OCI-LY1 (cell line): ENCODE measurements around the gene BMERB1.

Experiments
- H2AFZ ChIP-seq: fragments of 200-600 bp; sonication (generic), shearing (Covaris generic); 2 replicates; pipeline ENCODE4 v1.6.0; 2014; ENCODE audit warnings: antibody characterized with exemption, mild to moderate bottlenecking, low read length
- H3F3A ChIP-seq: fragments of 200-600 bp; sonication (generic), shearing (Covaris generic); 2 replicates; pipeline ENCODE4 v1.6.0; 2014; ENCODE audit warnings: mild to moderate bottlenecking, antibody characterized with exemption, low read length, moderate library complexity; ENCODE audit not compliant: insufficient read depth
- H3K27ac ChIP-seq: fragments of 200-600 bp; sonication (generic); 2 replicates; pipeline ENCODE4 v1.5.1; 2014; ENCODE audit warnings: low read length, mixed run types, mild to moderate bottlenecking, low read depth; ENCODE audit not compliant: poor library complexity, severe bottlenecking
- H3K27me3 ChIP-seq: fragments of 200-600 bp; sonication (generic); 2 replicates; pipeline ENCODE4 v1.6.0; 2014; ENCODE audit warnings: antibody characterized with exemption, mild to moderate bottlenecking, low read length, moderate library complexity; ENCODE audit not compliant: insufficient read depth
- H3K36me3 ChIP-seq: fragments of 200-600 bp; sonication (generic); 2 replicates; pipeline ENCODE4 v1.6.1; 2014; ENCODE audit warnings: mild to moderate bottlenecking, antibody characterized with exemption, low read length, moderate library complexity, mixed read lengths; ENCODE audit not compliant: insufficient read depth
- H3K4me1 ChIP-seq: fragments of 200-600 bp; sonication (generic); 2 replicates; pipeline ENCODE4 v1.5.1; 2014; ENCODE audit warnings: mild to moderate bottlenecking, low read length, moderate library complexity; ENCODE audit not compliant: insufficient read depth, severe bottlenecking
- H3K4me2 ChIP-seq: fragments of 200-600 bp; sonication (generic), shearing (Covaris generic); 2 replicates; pipeline ENCODE4 v1.6.1; 2014; ENCODE audit warnings: low read length
- H3K4me3 ChIP-seq: fragments of 200-600 bp; sonication (generic); 2 replicates; pipeline ENCODE4 v1.5.1; 2014; ENCODE audit warnings: low read length, low read depth, mild to moderate bottlenecking, mixed read lengths; ENCODE audit not compliant: poor library complexity, severe bottlenecking
- H3K79me2 ChIP-seq: fragments of 200-600 bp; shearing (Covaris generic); 2 replicates; pipeline ENCODE4 v1.6.1; 2016; ENCODE audit warnings: mixed run types, low read length, mixed read lengths; ENCODE audit not compliant: insufficient read depth
- H3K9ac ChIP-seq: fragments of 200-600 bp; sonication (generic), shearing (Covaris generic); 2 replicates; pipeline ENCODE4 v1.6.1; 2014; ENCODE audit warnings: mild to moderate bottlenecking, low read length, mixed read lengths
- H3K9me2 ChIP-seq: fragments of 200-600 bp; sonication (generic), shearing (Covaris generic); 2 replicates; pipeline ENCODE4 v1.6.1; 2014; ENCODE audit warnings: low read depth, mild to moderate bottlenecking, low read length, mixed read lengths
- H3K9me3 ChIP-seq: fragments of 200-600 bp; shearing (Covaris generic); 2 replicates; pipeline ENCODE4 v1.6.1; 2014; ENCODE audit warnings: low read length, mixed read lengths
- H4K20me1 ChIP-seq: fragments of 200-600 bp; sonication (generic), shearing (Covaris generic); 2 replicates; pipeline ENCODE4 v1.6.0; 2016; ENCODE audit warnings: mild to moderate bottlenecking, low read length; ENCODE audit not compliant: insufficient read depth
- CTCF ChIP-seq: fragments of 200-600 bp; sonication (generic), shearing (Covaris generic); IDR thresholded peaks from 2 replicates; pipeline ENCODE4 v1.5.1; 2017; ENCODE audit warnings: mild to moderate bottlenecking, antibody characterized with exemption, low read length, moderate library complexity, mixed read lengths
- EZH2 ChIP-seq: fragments of 200-600 bp; sonication (generic), shearing (Covaris generic); IDR thresholded peaks from 2 replicates; pipeline ENCODE4 v1.8.0; 2017; ENCODE audit warnings: borderline replicate concordance, mixed run types, mild to moderate bottlenecking, antibody characterized with exemption, low read length, moderate library complexity, mixed read lengths

The BMERB1 gene

GRCh38 chr16:15515992-15516391 lies 81.6 kb downstream of the BMERB1 start:
- Histone ChIP-seq H3K9me2 (no peaks in the 10 kb centered on the region), H4K20me1 (no peaks in the 10 kb centered on the region), H2AFZ (no peak overlapping the region), H3K79me2 (no peaks in the 10 kb centered on the region), H3K27ac (no peak overlapping the region), H3K27me3 (peaks cover 6% of the 10 kb centered on the region; the same call in 1 of the 2 replicates), H3K36me3 (no peaks in the 10 kb centered on the region), H3K4me1 (no peaks in the 10 kb centered on the region), H3F3A (no peaks in the 10 kb centered on the region), H3K9ac (no peak overlapping the region), H3K4me2 (no peak overlapping the region), H3K4me3 (no peak overlapping the region), H3K9me3 (no peaks in the 10 kb centered on the region)
- TF ChIP-seq EZH2 (no peak), CTCF (no peak)

GRCh38 chr16:15516609-15517008 lies 82.2 kb downstream of the BMERB1 start:
- no peaks in the 10 kb centered on the region for H3K9me2 ChIP-seq
- H3K27me3 ChIP-seq, result peaks cover 6% of the 10 kb centered on the region; the same call in 1 of the 2 replicates
- no peaks in the 10 kb centered on the region for H3K4me1 ChIP-seq
- H4K20me1 ChIP-seq, result no peaks in the 10 kb centered on the region
- H3K9ac ChIP-seq, result no peak overlapping the region
- no peak overlapping the region for H3K27ac ChIP-seq
- H3K9me3 ChIP-seq, result no peaks in the 10 kb centered on the region
- no peaks in the 10 kb centered on the region for H3F3A ChIP-seq
- H3K79me2 ChIP-seq, result no peaks in the 10 kb centered on the region
- H3K36me3 ChIP-seq, result no peaks in the 10 kb centered on the region
- no peak overlapping the region for H2AFZ ChIP-seq
- H3K4me3 ChIP-seq, result no peak overlapping the region
- H3K4me2 ChIP-seq, result no peak overlapping the region
- TF ChIP-seq CTCF, result no peak
- no peak for TF ChIP-seq EZH2

GRCh38 chr16:15517743-15518377 lies 83.5 kb downstream of the BMERB1 start:
- no peaks in the 10 kb centered on the region for H3K9me2 ChIP-seq
- H3K4me3 ChIP-seq, result no peak overlapping the region
- no peak for TF ChIP-seq CTCF
- no peak overlapping the region for H2AFZ ChIP-seq
- no peaks in the 10 kb centered on the region for H3K36me3 ChIP-seq
- no peaks in the 10 kb centered on the region for H3K4me1 ChIP-seq
- H3K27ac ChIP-seq, result no peak overlapping the region
- no peaks in the 10 kb centered on the region for H3F3A ChIP-seq
- H3K4me2 ChIP-seq, result no peak overlapping the region
- no peak overlapping the region for H3K9ac ChIP-seq
- H3K9me3 ChIP-seq, result no peaks in the 10 kb centered on the region
- H3K79me2 ChIP-seq, result no peaks in the 10 kb centered on the region
- no peaks in the 10 kb centered on the region for H4K20me1 ChIP-seq
- H3K27me3 ChIP-seq, result peaks cover 10% of the 10 kb centered on the region; the same call in 1 of the 2 replicates
